IMR-90 (cell line): ENCODE results near the gene ZC3H8. TPM values are rescaled to one million over a fixed set of nuclear protein-coding genes. Genes with fewer than 3 reads are reported as not detected.

Experiments
- ATAC-seq: fragments of 200-7000 bp; cut with Tn5 transposase; 2 replicates; pipeline ENCODE4 v1.9.1; 2020; ENCODE audit warnings: low read depth, mild to moderate bottlenecking, moderate library complexity
- BruUV-seq: library from RNA; stranded (reverse); fragments of 400-500 nt; replicated peaks from 2 replicates; lab custom pipeline; 2021; lab: Mats Ljungman, UMichigan
- CTCF ChIA-PET: fragments of 300-600 bp; formaldehyde crosslinking; extraction: SDS; loops from one replicate; lab custom pipeline; 2021; ENCODE audit warnings: antibody characterized with exemption; lab: Yijun Ruan, JAX
- POLR2A ChIA-PET: fragments of 300-600 bp; sonication (Branson Sonifier 250); formaldehyde crosslinking; loops from one replicate; lab custom pipeline; 2022; ENCODE audit warnings: antibody characterized with exemption; ENCODE audit not compliant: unreplicated experiment; lab: Charles Lee
- DNase-seq: peaks from one replicate; pipeline ENCODE4 v3.0.0; 2013
- H2AFZ ChIP-seq: replicated peaks from 2 replicates; pipeline ENCODE3; 2013; ENCODE audit warnings: low read length, mild to moderate bottlenecking; ENCODE audit not compliant: poor library complexity
- H2AK5ac ChIP-seq: 2 replicates; pipeline ENCODE4 v1.6.1; 2013; ENCODE audit warnings: low read depth, low read length, inconsistent platforms
- H2AK9ac ChIP-seq: replicated peaks from 2 replicates; pipeline ENCODE3; 2013; ENCODE audit warnings: mild to moderate bottlenecking, low read depth, low read length, moderate library complexity; ENCODE audit not compliant: poor library complexity
- H2BK120ac ChIP-seq: 2 replicates; pipeline ENCODE4 v1.6.1; 2013; ENCODE audit warnings: low read depth, low read length, inconsistent platforms
- H2BK15ac ChIP-seq: 3 replicates; pipeline ENCODE4 v1.6.1; 2013; ENCODE audit warnings: low read depth, low read length, inconsistent platforms
- H2BK20ac ChIP-seq: 2 replicates; pipeline ENCODE4 v1.6.1; 2013; ENCODE audit warnings: low read depth, mild to moderate bottlenecking, inconsistent platforms, low read length, moderate library complexity
- H2BK5ac ChIP-seq: 2 replicates; pipeline ENCODE4 v1.6.1; 2013; ENCODE audit warnings: mild to moderate bottlenecking, low read depth, low read length, inconsistent platforms; ENCODE audit not compliant: poor library complexity, severe bottlenecking
- H3K14ac ChIP-seq: replicated peaks from 2 replicates; pipeline ENCODE4 v1.6.1; 2013; ENCODE audit warnings: low read depth, low read length, inconsistent platforms
- H3K18ac ChIP-seq: 2 replicates; pipeline ENCODE4 v1.6.1; 2013; ENCODE audit warnings: low read depth, low read length, control low read depth
- H3K23ac ChIP-seq: 2 replicates; pipeline ENCODE4 v1.6.1; 2013; ENCODE audit warnings: low read depth, low read length, inconsistent platforms
- H3K27ac ChIP-seq: 2 replicates; pipeline ENCODE4 v1.5.1; 2013; ENCODE audit warnings: mild to moderate bottlenecking, control low read depth, low read length; ENCODE audit not compliant: insufficient read depth
- H3K27me3 ChIP-seq: 2 replicates; pipeline ENCODE4 v1.6.1; 2013; ENCODE audit warnings: low read length; ENCODE audit not compliant: control insufficient read depth, insufficient read depth
- H3K36me3 ChIP-seq: 2 replicates; pipeline ENCODE4 v1.6.1; 2013; ENCODE audit warnings: low read length, mixed read lengths; ENCODE audit not compliant: control insufficient read depth, insufficient read depth
- H3K4ac ChIP-seq: 2 replicates; pipeline ENCODE4 v1.6.1; 2013; ENCODE audit warnings: low read depth, low read length, inconsistent platforms
- H3K4me1 ChIP-seq: 2 replicates; pipeline ENCODE4 v1.6.1; 2013; ENCODE audit warnings: low read length, mixed read lengths; ENCODE audit not compliant: control insufficient read depth, insufficient read depth
- H3K4me2 ChIP-seq: 2 replicates; pipeline ENCODE4 v1.6.1; 2013; ENCODE audit warnings: low read depth, mild to moderate bottlenecking, control low read depth, low read length, moderate library complexity
- H3K4me3 ChIP-seq: 2 replicates; pipeline ENCODE4 v1.5.1; 2013; ENCODE audit warnings: low read depth, mild to moderate bottlenecking, control low read depth, low read length, moderate library complexity; ENCODE audit not compliant: insufficient read depth
- H3K56ac ChIP-seq: 2 replicates; pipeline ENCODE4 v1.6.1; 2013; ENCODE audit warnings: low read length, inconsistent platforms; ENCODE audit not compliant: insufficient read depth; ENCODE audit errors: extremely low read depth
- H3K79me1 ChIP-seq, 2 experiments: 2 replicates each; pipeline ENCODE4 v1.6.1; 2013; ENCODE audit warnings: low read length in 2 of 2, inconsistent platforms in 1 of 2, low read depth in 1 of 2
- H3K9ac ChIP-seq: 2 replicates; pipeline ENCODE4 v1.6.1; 2013; ENCODE audit warnings: low read depth, low read length, control low read depth
- H3K9me1 ChIP-seq: 2 replicates; pipeline ENCODE4 v1.6.1; 2013; ENCODE audit warnings: low read length, inconsistent platforms; ENCODE audit not compliant: insufficient read depth
- H3K9me3 ChIP-seq: 2 replicates; pipeline ENCODE4 v1.6.1; 2013; ENCODE audit warnings: low read length; ENCODE audit not compliant: control insufficient read depth, insufficient read depth
- H4K20me1 ChIP-seq: 2 replicates; pipeline ENCODE4 v1.6.1; 2013; ENCODE audit warnings: low read length, inconsistent platforms; ENCODE audit not compliant: insufficient read depth
- H4K5ac ChIP-seq: 2 replicates; pipeline ENCODE4 v1.6.1; 2013; ENCODE audit warnings: mild to moderate bottlenecking, low read depth, low read length, control low read depth
- H4K8ac ChIP-seq, 2 experiments: 2 replicates each; pipeline ENCODE4 v1.6.1; 2013; ENCODE audit warnings: low read depth in 2 of 2, low read length in 2 of 2, control low read depth in 1 of 2, inconsistent platforms in 1 of 2
- H4K91ac ChIP-seq: 2 replicates; pipeline ENCODE4 v1.6.1; 2013; ENCODE audit warnings: low read depth, low read length, inconsistent platforms; ENCODE audit not compliant: insufficient read depth
- BHLHE40 ChIP-seq: fragments of 150-350 bp; IDR thresholded peaks from 2 replicates; pipeline ENCODE4 v1.6.1; 2016; ENCODE audit warnings: mild to moderate bottlenecking, low read depth, low read length
- CEBPB ChIP-seq: IDR thresholded peaks from 2 replicates; pipeline ENCODE4 v1.6.1; 2012; ENCODE audit warnings: low read depth, low read length, improper control_type of control experiment
- CHD1 ChIP-seq: IDR thresholded peaks from 2 replicates; pipeline ENCODE4 v1.6.1; 2012; ENCODE audit warnings: low read depth, low read length, improper control_type of control experiment
- CTCF ChIP-seq: conservative IDR thresholded peaks from 2 replicates; pipeline ENCODE4 v1.5.1; 2012; ENCODE audit warnings: mild to moderate bottlenecking, low read depth, low read length, improper control_type of control experiment
- ELK1 ChIP-seq: fragments of 150-350 bp; IDR thresholded peaks from 2 replicates; pipeline ENCODE4 v1.6.1; 2016; ENCODE audit warnings: low read depth, mild to moderate bottlenecking, low read length, moderate library complexity, borderline replicate concordance
- FOS ChIP-seq: fragments of 150-350 bp; IDR thresholded peaks from 2 replicates; pipeline ENCODE4 v1.6.1; 2016; ENCODE audit warnings: low read depth, low read length
- MAFK ChIP-seq: IDR thresholded peaks from 2 replicates; pipeline ENCODE4 v1.6.1; 2012; ENCODE audit warnings: low read depth, low read length, improper control_type of control experiment
- MAZ ChIP-seq: IDR thresholded peaks from 2 replicates; pipeline ENCODE4 v1.6.1; 2012; ENCODE audit warnings: low read depth, mild to moderate bottlenecking, low read length, improper control_type of control experiment, moderate library complexity, borderline replicate concordance
- MXI1 ChIP-seq: IDR thresholded peaks from 2 replicates; pipeline ENCODE4 v1.6.1; 2012; ENCODE audit warnings: low read depth, mild to moderate bottlenecking, low read length, moderate library complexity, borderline replicate concordance
- NFE2L2 ChIP-seq: fragments of 150-350 bp; IDR thresholded peaks from 2 replicates; pipeline ENCODE4 v1.6.1; 2016; ENCODE audit warnings: low read depth, mild to moderate bottlenecking, low read length
- POLR2A ChIP-seq: IDR thresholded peaks from 2 replicates; pipeline ENCODE4 v1.6.1; 2012; ENCODE audit warnings: mild to moderate bottlenecking, low read depth, low read length
- RAD21 ChIP-seq: IDR thresholded peaks from 2 replicates; pipeline ENCODE4 v1.6.1; 2012; ENCODE audit warnings: low read length, improper control_type of control experiment
- RCOR1 ChIP-seq: IDR thresholded peaks from 2 replicates; pipeline ENCODE4 v1.6.1; 2012; ENCODE audit warnings: mild to moderate bottlenecking, low read length, improper control_type of control experiment; ENCODE audit not compliant: insufficient replicate concordance
- RFX5 ChIP-seq: IDR thresholded peaks from 2 replicates; pipeline ENCODE4 v1.8.0; 2012; ENCODE audit warnings: low read depth, mild to moderate bottlenecking, low read length, moderate library complexity
- SMC3 ChIP-seq: fragments of 150-350 bp; IDR thresholded peaks from 2 replicates; pipeline ENCODE4 v1.6.1; 2016; ENCODE audit warnings: low read depth, mild to moderate bottlenecking, antibody characterized with exemption, low read length, moderate library complexity
- USF2 ChIP-seq: fragments of 150-350 bp; IDR thresholded peaks from 2 replicates; pipeline ENCODE4 v1.6.1; 2017; ENCODE audit warnings: mild to moderate bottlenecking, antibody characterized with exemption, low read length, low read depth
- WGBS, 2 experiments: methylation state at CpG; one replicate each; pipeline versions ENCODE4 v1.1.5 to v1.1.7; 2013; ENCODE audit warnings: missing lambda C conversion rate in 2 of 2; ENCODE audit not compliant: insufficient read length in 1 of 2; ENCODE audit errors: extremely low coverage in 2 of 2; 5-methylcytosine and 5-hydroxymethylcytosine counted together
- dilution Hi-C: fragments of 300-500 bp; cut with HindIII; formaldehyde crosslinking; loops from one replicate; pipeline ENCODE4 v1.14.3; 2018; ENCODE audit warnings: low sequenced_read_pairs; ENCODE audit not compliant: unreplicated experiment
- in situ Hi-C: fragments of 300-500 bp; cut with MboI; formaldehyde crosslinking; loops from 3 replicates; pipeline ENCODE4 v1.14.3; 2019; ENCODE audit warnings: low sequenced_read_pairs, inconsistent platforms, mixed read lengths
- intact Hi-C: fragments of 100-400 bp; cut with micrococcal nuclease; formaldehyde crosslinking; loops from 2 replicates; pipeline ENCODE4 v1.10.0; 2022
- polyA plus RNA-seq, 3 experiments: library from polyadenylated mRNA; depleted of rRNA; stranded (reverse); fragments of >200 nt; gene quantifications; 2 replicates each; pipeline ENCODE4 v1.2.3, GENCODE V29; 2012; ENCODE audit warnings: low replicate concordance in 1 of 3
- total RNA-seq: library from RNA; depleted of rRNA; stranded (reverse); fragments of >200 nt; gene quantifications from 2 replicates; pipeline ENCODE4 v1.2.3, GENCODE V29; 2012

ZC3H8 gene
- total and polyA plus RNA-seq, 2 of the 4 experiments (the other 2 are of a cell fraction), result 0.18 to 1.6 TPM

GRCh38 chr2:112220186-112220585 lies 34.7 kb downstream of the ZC3H8 start:
- no peak overlapping the region for H2BK20ac ChIP-seq
- H3K36me3 ChIP-seq, result no peaks in the 10 kb centered on the region
- WGBS, 2 experiments, result 100% methylated on average over 2 of the region's 3 CpGs; no CpG with 5 or more reads in 1 of the 2 experiments
- H3K4ac ChIP-seq, result no peak overlapping the region
- H3K56ac ChIP-seq, result no peak overlapping the region
- H3K4me1 ChIP-seq, result no peaks in the 10 kb centered on the region
- no peak overlapping the region for H3K23ac ChIP-seq
- H3K79me1 ChIP-seq, result no peaks in the 10 kb centered on the region
- no TSS peak for BruUV-seq
- H2BK15ac ChIP-seq, result no peak overlapping the region
- no peaks in the 10 kb centered on the region for H3K9me3 ChIP-seq
- no peak for DNase-seq
- no peak overlapping the region for H4K5ac ChIP-seq
- in situ Hi-C loops, result no loop called here
- H4K20me1 ChIP-seq, result no peaks in the 10 kb centered on the region
- H2AK9ac ChIP-seq, result no peak overlapping the region
- no peak overlapping the region for H3K14ac ChIP-seq
- no peak overlapping the region for H2AK5ac ChIP-seq
- dilution Hi-C loops, result no loop called here
- H2BK120ac ChIP-seq, result no peak overlapping the region
- no peak overlapping the region for H3K18ac ChIP-seq
- no peak overlapping the region for H3K27ac ChIP-seq
- TF ChIP-seq CTCF (no peak), MAZ (no peak), CHD1 (no peak), FOS (no peak), RCOR1 (no peak), BHLHE40 (no peak), MAFK (no peak), ELK1 (no peak), POLR2A (no peak), NFE2L2 (no peak), SMC3 (no peak), USF2 (no peak), RAD21 (no peak), MXI1 (no peak), RFX5 (no peak), CEBPB (no peak)
- no peak overlapping the region for H2BK5ac ChIP-seq
- no peak overlapping the region for H3K9ac ChIP-seq
- no peaks in the 10 kb centered on the region for H3K27me3 ChIP-seq
- ATAC-seq, result no peak
- intact Hi-C loops, result no loop called here
- H3K4me3 ChIP-seq, result no peak overlapping the region
- H4K8ac ChIP-seq, result no peak overlapping the region
- ChIA-PET CTCF (no interaction called here), POLR2A (no interaction called here)
- H3K9me1 ChIP-seq, result no peaks in the 10 kb centered on the region
- H3K4me2 ChIP-seq, result no peak overlapping the region
- no peak overlapping the region for H4K91ac ChIP-seq
- no peak overlapping the region for H2AFZ ChIP-seq
